Muscle layer of duodenum (tissue), 2 donors: ENCODE data around the gene BTBD3.

ENCODE experiments used
- H3K27ac ChIP-seq: one replicate; pipeline ENCODE4 v1.7.0; 2013; ENCODE audit warnings: mild to moderate bottlenecking, low read length
- H3K27me3 ChIP-seq: one replicate; pipeline ENCODE4 v1.7.0; 2013; ENCODE audit warnings: low read depth, mild to moderate bottlenecking, control low read depth, low read length
- H3K36me3 ChIP-seq, 2 donors: one replicate each; pipeline ENCODE4 v1.7.0; 2013; ENCODE audit warnings: low read length in 2 of 2, control low read depth in 1 of 2, mild to moderate bottlenecking in 1 of 2; ENCODE audit not compliant: insufficient read depth in 2 of 2, control insufficient read depth in 1 of 2
- H3K4me1 ChIP-seq, 2 donors: one replicate each; pipeline ENCODE4 v1.7.0; 2013; ENCODE audit warnings: low read length in 2 of 2, mild to moderate bottlenecking in 2 of 2, control low read depth in 1 of 2, moderate library complexity in 1 of 2; ENCODE audit not compliant: insufficient read depth in 2 of 2, control insufficient read depth in 1 of 2
- H3K4me3 ChIP-seq, 2 donors: one replicate each; pipeline ENCODE4 v1.7.0; 2013; ENCODE audit warnings: low read length in 2 of 2, low read depth in 1 of 2, mild to moderate bottlenecking in 1 of 2
- H3K9me3 ChIP-seq, 2 donors: one replicate each; pipeline ENCODE4 v1.7.0; 2013; ENCODE audit warnings: low read length in 2 of 2, control low read depth in 1 of 2, mild to moderate bottlenecking in 1 of 2; ENCODE audit not compliant: control insufficient read depth in 1 of 2
- donor health status: healthy.

BTBD3 gene

GRCh38 chr20:11918981-11919380 is 1.3 kb downstream of the BTBD3 start:
- Histone ChIP-seq H3K4me1 (peaks cover 6 to 23% of the 10 kb centered on the region in 2 donors), H3K36me3 (peaks cover 12 to 16% of the 10 kb centered on the region in 2 donors), H3K9me3 (no peaks in the 10 kb centered on the region), H3K4me3 (peak overlapping the region; percentile 57 to 69), H3K27me3 (no peaks in the 10 kb centered on the region), H3K27ac (no peak overlapping the region)

- Histone ChIP-seq H3K27me3 (no peaks in the 10 kb centered on the region), H3K4me3 (peak overlapping the region; percentile 57 to 69), H3K36me3 (peaks cover 12 to 17% of the 10 kb centered on the region in 2 donors), H3K27ac (peak overlapping the region; percentile 10), H3K4me1 (peaks cover 6 to 23% of the 10 kb centered on the region in 2 donors), H3K9me3 (no peaks in the 10 kb centered on the region)
These were observed 1.9 kb downstream of the BTBD3 start for GRCh38 chr20:11919581-11919980.

GRCh38 chr20:11920083-11920482 is 2.4 kb downstream of the BTBD3 start:
- Histone ChIP-seq H3K27me3 (no peaks in the 10 kb centered on the region), H3K9me3 (no peaks in the 10 kb centered on the region), H3K4me3 (peak overlapping the region; percentile 57 to 69), H3K36me3 (peaks cover 12 to 20% of the 10 kb centered on the region in 2 donors), H3K27ac (no peak overlapping the region), H3K4me1 (peaks cover 6 to 23% of the 10 kb centered on the region in 2 donors)

- H3K36me3 ChIP-seq: peaks cover 12 to 22% of the 10 kb centered on the region in 2 donors
- no peaks in the 10 kb centered on the region for H3K9me3 ChIP-seq
- H3K27ac ChIP-seq: no peak overlapping the region
- H3K4me3 ChIP-seq: no peak overlapping the region
- H3K27me3 ChIP-seq: no peaks in the 10 kb centered on the region
- H3K4me1 ChIP-seq: peaks cover 6 to 23% of the 10 kb centered on the region in 2 donors
These were observed 3.6 kb downstream of the BTBD3 start for GRCh38 chr20:11921321-11921720.

- Histone ChIP-seq H3K4me3 (no peak overlapping the region), H3K36me3 (peaks cover 12 to 26% of the 10 kb centered on the region in 2 donors), H3K27ac (no peak overlapping the region), H3K4me1 (peaks cover 0 to 17% of the 10 kb centered on the region in 2 donors), H3K27me3 (no peaks in the 10 kb centered on the region), H3K9me3 (no peaks in the 10 kb centered on the region)
These were observed 4.9 kb downstream of the BTBD3 start for GRCh38 chr20:11922561-11922960.

GRCh38 chr20:11924923-11925322 is 7.2 kb downstream of the BTBD3 start:
- peaks cover 12 to 32% of the 10 kb centered on the region in 2 donors for H3K36me3 ChIP-seq
- H3K4me3 ChIP-seq: no peak overlapping the region
- no peaks in the 10 kb centered on the region for H3K27me3 ChIP-seq
- no peak overlapping the region for H3K27ac ChIP-seq
- H3K4me1 ChIP-seq: no peaks in the 10 kb centered on the region
- no peaks in the 10 kb centered on the region for H3K9me3 ChIP-seq

GRCh38 chr20:11926292-11926998 is 8.8 kb downstream of the BTBD3 start:
- H3K4me3 ChIP-seq: no peak overlapping the region
- no peaks in the 10 kb centered on the region for H3K9me3 ChIP-seq
- no peaks in the 10 kb centered on the region for H3K27me3 ChIP-seq
- H3K36me3 ChIP-seq: peaks cover 12 to 32% of the 10 kb centered on the region in 2 donors
- no peaks in the 10 kb centered on the region for H3K4me1 ChIP-seq
- no peak overlapping the region for H3K27ac ChIP-seq

GRCh38 chr20:11929947-11930346 is 12.3 kb downstream of the BTBD3 start:
- Histone ChIP-seq H3K4me1 (no peaks in the 10 kb centered on the region), H3K36me3 (peaks cover 0 to 14% of the 10 kb centered on the region in 2 donors), H3K4me3 (no peak overlapping the region), H3K27me3 (no peaks in the 10 kb centered on the region), H3K9me3 (no peaks in the 10 kb centered on the region), H3K27ac (no peak overlapping the region)

- H3K36me3 ChIP-seq: no peaks in the 10 kb centered on the region
- no peaks in the 10 kb centered on the region for H3K4me1 ChIP-seq
- no peaks in the 10 kb centered on the region for H3K27me3 ChIP-seq
- H3K27ac ChIP-seq: no peak overlapping the region
- no peaks in the 10 kb centered on the region for H3K9me3 ChIP-seq
- H3K4me3 ChIP-seq: no peak overlapping the region
These were observed 17.8 kb downstream of the BTBD3 start for GRCh38 chr20:11935212-11936154.

- Histone ChIP-seq H3K27me3 (no peaks in the 10 kb centered on the region), H3K4me3 (no peak overlapping the region), H3K36me3 (no peaks in the 10 kb centered on the region), H3K4me1 (no peaks in the 10 kb centered on the region), H3K27ac (no peak overlapping the region), H3K9me3 (no peaks in the 10 kb centered on the region)
These were observed 18.5 kb downstream of the BTBD3 start for GRCh38 chr20:11936157-11936556.

GRCh38 chr20:11937230-11937629 is 19.5 kb downstream of the BTBD3 start:
- Histone ChIP-seq H3K4me3 (no peak overlapping the region), H3K27ac (no peak overlapping the region), H3K36me3 (no peaks in the 10 kb centered on the region), H3K4me1 (no peaks in the 10 kb centered on the region), H3K27me3 (no peaks in the 10 kb centered on the region), H3K9me3 (no peaks in the 10 kb centered on the region)
